Measurements from ENCODE around the gene RSRC2. TPM values are rescaled to one million over a fixed set of nuclear protein-coding genes. Genes with fewer than 3 reads are reported as not detected.

The RSRC2 gene
- total RNA-seq, 1 donor from 2014 or later, result 44.8 TPM

- no peak for TF ChIP-seq CTCF (IDR thresholded peaks at IDR 0.05)
- Histone ChIP-seq H3K27me3 (no peaks in the 10 kb centered on the region), H3K36me3 (no peaks in the 10 kb centered on the region), H3K4me1 (no peaks in the 10 kb centered on the region), H3K4me3 (no peak overlapping the region), H3K27ac (no peak overlapping the region), H3K9me3 (no peaks in the 10 kb centered on the region)
- intact Hi-C loops (cut with DNase I), result no loop called here
- DNase-seq (ENCODE audit: low spot score in 2 of 2), result no peak
Observed at GRCh38 chr12:122454739-122455138, 72.0 kb downstream of the RSRC2 start.

GRCh38 chr12:122454250-122454721 is 72.5 kb downstream of the RSRC2 start:
- H3K4me3 ChIP-seq, result no peak overlapping the region
- H3K27ac ChIP-seq, result no peak overlapping the region

More at GRCh38 chr12:122454250-122454721, 72.5 kb downstream of the RSRC2 start:
- H3K4me1 ChIP-seq, result no peaks in the 10 kb centered on the region
- no peak for DNase-seq (ENCODE audit: low spot score in 2 of 2)
- TF ChIP-seq CTCF (IDR thresholded peaks at IDR 0.05), result no peak
- no peaks in the 10 kb centered on the region for H3K9me3 ChIP-seq
- intact Hi-C loops (cut with DNase I), result no loop called here
- no peaks in the 10 kb centered on the region for H3K36me3 ChIP-seq
- H3K27me3 ChIP-seq, result no peaks in the 10 kb centered on the region

Other genes starting within 250 kb of the RSRC2 start
- gene CLIP1, start 104.3 kb downstream of the RSRC2 start, total RNA-seq, result 44.7 TPM
- gene ZCCHC8, start 26.0 kb downstream of the RSRC2 start, total RNA-seq, result 6.4 TPM
- 10.5 TPM for gene KNTC1, start 313 bp upstream of the RSRC2 start, total RNA-seq
- 3.9 TPM for gene HCAR2, start 176.4 kb upstream of the RSRC2 start, total RNA-seq
- gene HCAR3, start 189.9 kb upstream of the RSRC2 start, total RNA-seq, result not detected
- not detected for gene HCAR1, start 203.9 kb upstream of the RSRC2 start, total RNA-seq
- 12.2 TPM for gene DENR, start 225.9 kb upstream of the RSRC2 start, total RNA-seq
- not detected for gene CCDC62, start 247.6 kb upstream of the RSRC2 start, total RNA-seq